ENCODE results near the gene SNAP29.

SNAP29 gene

DNA sequence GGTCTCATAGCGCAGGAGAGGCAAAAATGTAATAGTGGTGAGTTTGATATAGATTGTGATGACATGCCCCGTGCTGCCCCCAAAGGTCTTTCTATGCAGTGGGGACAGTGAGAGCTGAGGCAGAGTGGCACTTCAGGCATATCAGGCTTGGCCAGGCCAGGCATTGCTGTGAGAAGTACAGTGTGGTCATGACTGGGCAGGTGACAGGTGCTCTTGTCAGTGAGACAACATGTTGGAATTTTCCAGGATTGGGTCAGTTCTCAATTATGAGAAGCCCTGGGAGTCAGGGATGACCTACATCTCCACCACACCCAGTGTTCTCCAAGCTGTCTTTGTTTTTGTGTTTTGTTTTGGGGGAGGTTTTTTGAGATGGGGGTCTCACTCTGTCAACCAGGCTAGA lies 3.7 kb downstream of the SNAP29 start:
- no peak for DNase-seq (ENCODE audit: low spot score)
- no peak overlapping the region for H3K27ac ChIP-seq
- no peak overlapping the region for H3K4me3 ChIP-seq
- TF ChIP-seq CTCF (IDR thresholded peaks at IDR 0.05), result no peak

- DNase-seq (ENCODE audit: low spot score), result no peak
- peak overlapping the region in 1 of 2 donors; percentile 31 for H3K27ac ChIP-seq
- no peak overlapping the region for H3K4me3 ChIP-seq
- TF ChIP-seq CTCF (IDR thresholded peaks at IDR 0.05), result no peak
Observed at GRCh38 chr22:20863366-20863765, 4.6 kb downstream of the SNAP29 start.

- DNase-seq (ENCODE audit: low spot score), result no peak
- no peak overlapping the region for H3K27ac ChIP-seq
- H3K4me3 ChIP-seq, result no peak overlapping the region
- TF ChIP-seq CTCF (IDR thresholded peaks at IDR 0.05), result no peak
Observed at GRCh38 chr22:20864186-20864908, 5.5 kb downstream of the SNAP29 start.

DNA sequence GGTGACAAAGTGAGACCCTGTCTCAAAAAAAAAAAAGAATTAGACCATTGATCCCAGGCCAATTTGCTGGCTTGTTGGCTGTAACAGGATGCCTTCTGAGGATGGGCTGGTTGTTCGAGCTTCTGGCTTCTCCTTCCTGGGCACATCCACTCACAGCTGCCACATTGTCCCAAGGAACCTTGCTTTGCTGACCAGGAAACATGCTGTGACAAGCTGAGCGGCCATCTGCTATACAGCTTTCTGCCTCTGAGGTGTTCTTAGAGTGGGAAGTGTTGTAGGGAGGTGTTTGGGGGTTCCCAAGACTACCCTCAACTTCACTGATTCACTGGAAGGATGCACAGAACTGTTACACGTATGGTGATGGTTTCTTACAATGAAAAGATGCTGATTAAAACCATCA lies 6.5 kb downstream of the SNAP29 start:
- Histone ChIP-seq H3K4me3 (no peak overlapping the region), H3K27ac (no peak overlapping the region)
- no peak for TF ChIP-seq CTCF (IDR thresholded peaks at IDR 0.05)
- no peak for DNase-seq (ENCODE audit: low spot score)

DNA sequence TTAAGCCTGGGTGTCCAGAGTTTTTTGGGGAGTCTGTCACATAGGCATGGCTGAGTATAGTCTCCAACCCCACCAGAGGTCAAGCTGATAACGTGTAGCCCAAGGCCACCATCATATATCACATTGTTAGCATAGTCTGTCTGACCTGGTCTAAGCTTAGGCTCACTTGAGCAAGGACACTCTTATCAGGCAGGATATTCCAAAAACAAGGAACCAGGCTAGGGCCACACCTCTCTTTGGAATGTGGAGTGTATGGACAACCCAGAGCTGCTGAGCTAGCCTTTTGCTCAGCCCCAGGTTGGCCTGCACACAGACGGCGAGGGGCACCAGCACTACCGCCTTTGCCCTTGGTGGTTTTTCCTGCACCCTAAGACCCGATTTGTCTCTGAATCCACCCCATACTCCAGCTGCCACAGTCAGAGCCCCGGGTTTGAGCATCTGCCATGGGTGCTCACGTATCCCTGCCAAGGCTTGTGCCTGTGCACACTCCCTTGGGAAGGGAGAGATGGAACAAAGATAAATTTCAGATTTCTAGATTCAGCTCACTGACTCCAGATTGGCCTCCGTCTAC lies 7.2 kb downstream of the SNAP29 start:
- DNase-seq (ENCODE audit: low spot score), result no peak
- no peak for TF ChIP-seq CTCF (IDR thresholded peaks at IDR 0.05)
- Histone ChIP-seq H3K4me3 (no peak overlapping the region), H3K27ac (peak overlapping the region in 1 of 2 donors; percentile 88)

DNA sequence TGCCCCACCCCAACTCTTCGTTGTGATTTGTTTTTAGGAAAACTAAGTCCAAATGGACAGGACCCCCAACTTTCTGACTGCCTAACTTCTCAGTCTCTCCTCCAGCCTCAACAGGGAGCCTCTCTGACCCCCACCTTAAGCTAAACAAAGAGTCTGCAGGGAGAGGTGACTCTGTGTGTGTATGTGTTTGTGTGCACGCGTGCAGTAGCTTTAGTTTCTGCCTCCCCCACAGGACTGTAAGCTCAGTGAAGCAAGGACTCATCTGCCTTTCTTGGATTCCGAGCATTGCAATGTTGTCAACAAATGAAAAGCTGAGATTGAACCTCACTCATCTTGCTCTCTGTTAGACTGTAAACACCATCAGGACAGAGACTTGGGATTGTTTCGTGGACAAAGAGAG lies 7.9 kb downstream of the SNAP29 start:
- no peak overlapping the region for H3K4me3 ChIP-seq
- DNase-seq (ENCODE audit: low spot score), result no peak
- no peak for TF ChIP-seq CTCF (IDR thresholded peaks at IDR 0.05)
- peak overlapping the region; percentile 48 to 88 for H3K27ac ChIP-seq
